ENCODE results near the gene SSBP3. TPM values are rescaled to one million over a fixed set of nuclear protein-coding genes. Genes with fewer than 3 reads are reported as not detected.

The SSBP3 gene
- total RNA-seq, 1 donor, result 14.5 TPM

DNA sequence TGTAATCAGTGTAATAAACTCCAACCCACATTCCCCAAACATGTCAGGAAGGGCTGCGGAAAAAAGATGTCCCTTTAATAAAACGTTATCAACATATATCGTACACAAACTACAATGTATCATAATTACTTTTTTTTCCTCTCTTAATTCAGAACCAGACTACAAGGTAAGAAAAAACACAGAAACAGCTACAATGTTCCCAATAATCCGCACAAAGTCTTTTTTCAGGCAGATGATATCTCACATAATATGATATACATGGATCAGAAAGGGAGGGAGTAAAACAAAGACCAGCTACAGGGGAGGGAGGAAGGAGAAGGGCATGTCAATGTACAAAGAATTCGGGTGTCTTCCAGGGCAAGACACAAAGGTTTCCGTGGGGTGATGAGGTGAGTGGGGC lies 180.8 kb downstream of the SSBP3 start:
- TF ChIP-seq, protein P1, sequence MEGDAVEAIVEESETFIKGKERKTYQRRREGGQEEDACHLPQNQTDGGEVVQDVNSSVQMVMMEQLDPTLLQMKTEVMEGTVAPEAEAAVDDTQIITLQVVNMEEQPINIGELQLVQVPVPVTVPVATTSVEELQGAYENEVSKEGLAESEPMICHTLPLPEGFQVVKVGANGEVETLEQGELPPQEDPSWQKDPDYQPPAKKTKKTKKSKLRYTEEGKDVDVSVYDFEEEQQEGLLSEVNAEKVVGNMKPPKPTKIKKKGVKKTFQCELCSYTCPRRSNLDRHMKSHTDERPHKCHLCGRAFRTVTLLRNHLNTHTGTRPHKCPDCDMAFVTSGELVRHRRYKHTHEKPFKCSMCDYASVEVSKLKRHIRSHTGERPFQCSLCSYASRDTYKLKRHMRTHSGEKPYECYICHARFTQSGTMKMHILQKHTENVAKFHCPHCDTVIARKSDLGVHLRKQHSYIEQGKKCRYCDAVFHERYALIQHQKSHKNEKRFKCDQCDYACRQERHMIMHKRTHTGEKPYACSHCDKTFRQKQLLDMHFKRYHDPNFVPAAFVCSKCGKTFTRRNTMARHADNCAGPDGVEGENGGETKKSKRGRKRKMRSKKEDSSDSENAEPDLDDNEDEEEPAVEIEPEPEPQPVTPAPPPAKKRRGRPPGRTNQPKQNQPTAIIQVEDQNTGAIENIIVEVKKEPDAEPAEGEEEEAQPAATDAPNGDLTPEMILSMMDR (IDR thresholded peaks at IDR 0.05; ENCODE audit: extremely low read depth, low read depth, low read length), result no peak
- H2AFZ ChIP-seq (ENCODE audit: low read length), result no peak overlapping the region
- H3K4me2 ChIP-seq (ENCODE audit: insufficient read depth, low read length), result no peak overlapping the region
- peaks cover 23% of the 10 kb centered on the region for H3K4me1 ChIP-seq (ENCODE audit: insufficient read depth, low read length)
- H3K36me3 ChIP-seq (ENCODE audit: insufficient read depth, low read length), result peaks cover 3% of the 10 kb centered on the region
- no peaks in the 10 kb centered on the region for H3K79me2 ChIP-seq (ENCODE audit: insufficient read depth, low read length)
- H4K20me1 ChIP-seq (ENCODE audit: insufficient read depth, low read length), result no peaks in the 10 kb centered on the region
- H3K27me3 ChIP-seq (ENCODE audit: insufficient read depth, low read length), result no peaks in the 10 kb centered on the region
- H3K27ac ChIP-seq (ENCODE audit: low read depth, low read length), result no peak overlapping the region
- H3K4me3 ChIP-seq (ENCODE audit: insufficient read depth, low read length), result no peak overlapping the region
- peak; percentile 14 for DNase-seq (ENCODE audit: insufficient read length, low spot score, missing footprints)
- no peaks in the 10 kb centered on the region for H3K9me3 ChIP-seq (ENCODE audit: low read depth, low read length)

- Histone ChIP-seq H3K4me1 (ENCODE audit: insufficient read depth, low read length) (peaks cover 31% of the 10 kb centered on the region), H3K9me3 (ENCODE audit: low read depth, low read length) (no peaks in the 10 kb centered on the region), H3K79me2 (ENCODE audit: insufficient read depth, low read length) (no peaks in the 10 kb centered on the region), H2AFZ (ENCODE audit: low read length) (no peak overlapping the region), H3K27me3 (ENCODE audit: insufficient read depth, low read length) (no peaks in the 10 kb centered on the region), H3K27ac (ENCODE audit: low read depth, low read length) (no peak overlapping the region), H3K4me2 (ENCODE audit: insufficient read depth, low read length) (no peak overlapping the region), H4K20me1 (ENCODE audit: insufficient read depth, low read length) (peaks cover 6% of the 10 kb centered on the region), H3K4me3 (ENCODE audit: insufficient read depth, low read length) (no peak overlapping the region), H3K36me3 (ENCODE audit: insufficient read depth, low read length) (peaks cover 3% of the 10 kb centered on the region)
- TF ChIP-seq, protein P1 (IDR thresholded peaks at IDR 0.05; ENCODE audit: extremely low read depth, low read depth, low read length), result no peak
- peak; percentile 27 for DNase-seq (ENCODE audit: insufficient read length, low spot score, missing footprints)
Observed at GRCh38 chr1:54224233-54224632, 182.0 kb downstream of the SSBP3 start.

DNA sequence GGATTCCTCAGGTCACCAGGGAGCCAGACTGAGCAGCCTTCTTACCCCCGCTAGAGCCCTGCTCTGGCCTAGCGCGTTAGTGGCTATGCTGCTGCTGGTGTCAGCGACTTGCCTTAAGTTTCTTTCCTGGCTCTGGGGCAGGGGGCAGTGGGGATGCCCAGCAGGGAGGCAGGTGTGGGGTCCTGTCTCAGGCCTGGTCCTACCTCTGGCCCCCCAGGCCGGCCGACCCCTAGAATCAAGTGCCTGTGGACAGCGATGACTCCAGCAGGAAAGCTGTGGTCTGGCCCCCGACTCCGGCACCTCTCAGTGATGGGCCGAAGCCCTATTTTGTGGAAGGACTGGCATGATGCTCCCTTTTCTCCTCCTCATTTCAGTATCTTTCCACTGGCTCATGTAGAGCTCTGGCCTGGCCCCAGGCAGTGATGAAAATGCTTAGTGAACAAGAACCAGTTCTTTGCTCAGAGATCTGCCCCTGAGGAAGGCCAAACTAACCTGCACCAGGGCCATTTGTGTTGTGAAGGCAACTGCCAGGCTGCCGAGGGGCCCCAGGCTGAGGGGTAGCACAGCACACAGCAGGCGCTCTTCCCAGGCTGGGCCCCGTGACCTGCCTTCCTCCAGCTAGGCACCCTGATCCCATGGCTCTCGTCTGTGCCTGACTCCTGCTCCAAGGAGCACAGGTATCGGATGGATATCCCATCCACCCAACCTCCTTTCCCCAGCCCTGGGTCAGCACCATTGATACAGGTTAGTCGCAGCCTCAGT lies 182.6 kb downstream of the SSBP3 start:
- H3K79me2 ChIP-seq (ENCODE audit: insufficient read depth, low read length), result no peaks in the 10 kb centered on the region
- H3K27me3 ChIP-seq (ENCODE audit: insufficient read depth, low read length), result no peaks in the 10 kb centered on the region
- H3K4me1 ChIP-seq (ENCODE audit: insufficient read depth, low read length), result peaks cover 32% of the 10 kb centered on the region
- peaks cover 6% of the 10 kb centered on the region for H4K20me1 ChIP-seq (ENCODE audit: insufficient read depth, low read length)
- no peak overlapping the region for H2AFZ ChIP-seq (ENCODE audit: low read length)
- TF ChIP-seq, protein P1 (IDR thresholded peaks at IDR 0.05; ENCODE audit: extremely low read depth, low read depth, low read length), result no peak
- DNase-seq (ENCODE audit: insufficient read length, low spot score, missing footprints), result peak; percentile 21
- H3K36me3 ChIP-seq (ENCODE audit: insufficient read depth, low read length), result peaks cover 5% of the 10 kb centered on the region
- H3K27ac ChIP-seq (ENCODE audit: low read depth, low read length), result no peak overlapping the region
- no peaks in the 10 kb centered on the region for H3K9me3 ChIP-seq (ENCODE audit: low read depth, low read length)
- H3K4me3 ChIP-seq (ENCODE audit: insufficient read depth, low read length), result no peak overlapping the region
- no peak overlapping the region for H3K4me2 ChIP-seq (ENCODE audit: insufficient read depth, low read length)

DNA sequence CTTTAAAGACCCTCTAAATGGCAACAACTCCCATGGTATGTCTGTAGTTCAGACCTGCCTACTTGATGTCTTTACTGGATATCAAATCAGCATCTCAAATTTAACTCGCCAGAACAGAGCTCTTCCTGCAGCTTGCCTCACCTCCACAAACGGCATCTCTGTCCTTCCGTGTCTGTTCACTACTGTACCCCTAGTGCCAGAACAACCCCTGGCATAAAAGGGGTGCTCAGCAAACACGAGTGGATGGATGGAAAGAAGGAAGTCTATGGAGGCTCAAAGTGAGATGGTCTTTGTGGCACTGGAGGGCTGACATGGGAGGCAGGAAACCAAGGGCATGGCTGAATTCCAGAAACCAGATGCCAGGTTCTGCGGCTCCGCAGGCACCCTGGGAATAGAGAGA lies 183.5 kb downstream of the SSBP3 start:
- TF ChIP-seq, protein P1 (IDR thresholded peaks at IDR 0.05; ENCODE audit: extremely low read depth, low read depth, low read length), result no peak
- H3K9me3 ChIP-seq (ENCODE audit: low read depth, low read length), result no peaks in the 10 kb centered on the region
- H3K36me3 ChIP-seq (ENCODE audit: insufficient read depth, low read length), result peaks cover 14% of the 10 kb centered on the region
- H3K27me3 ChIP-seq (ENCODE audit: insufficient read depth, low read length), result no peaks in the 10 kb centered on the region
- no peaks in the 10 kb centered on the region for H3K79me2 ChIP-seq (ENCODE audit: insufficient read depth, low read length)
- no peak overlapping the region for H3K4me3 ChIP-seq (ENCODE audit: insufficient read depth, low read length)
- DNase-seq (ENCODE audit: insufficient read length, low spot score, missing footprints), result peak; percentile 62
- no peak overlapping the region for H2AFZ ChIP-seq (ENCODE audit: low read length)
- H3K27ac ChIP-seq (ENCODE audit: low read depth, low read length), result no peak overlapping the region
- H4K20me1 ChIP-seq (ENCODE audit: insufficient read depth, low read length), result peaks cover 6% of the 10 kb centered on the region
- H3K4me2 ChIP-seq (ENCODE audit: insufficient read depth, low read length), result no peak overlapping the region
- peaks cover 32% of the 10 kb centered on the region for H3K4me1 ChIP-seq (ENCODE audit: insufficient read depth, low read length)

Data from osteoblast (primary cell).